ENCODE results near the gene KLHDC9.

DNA sequence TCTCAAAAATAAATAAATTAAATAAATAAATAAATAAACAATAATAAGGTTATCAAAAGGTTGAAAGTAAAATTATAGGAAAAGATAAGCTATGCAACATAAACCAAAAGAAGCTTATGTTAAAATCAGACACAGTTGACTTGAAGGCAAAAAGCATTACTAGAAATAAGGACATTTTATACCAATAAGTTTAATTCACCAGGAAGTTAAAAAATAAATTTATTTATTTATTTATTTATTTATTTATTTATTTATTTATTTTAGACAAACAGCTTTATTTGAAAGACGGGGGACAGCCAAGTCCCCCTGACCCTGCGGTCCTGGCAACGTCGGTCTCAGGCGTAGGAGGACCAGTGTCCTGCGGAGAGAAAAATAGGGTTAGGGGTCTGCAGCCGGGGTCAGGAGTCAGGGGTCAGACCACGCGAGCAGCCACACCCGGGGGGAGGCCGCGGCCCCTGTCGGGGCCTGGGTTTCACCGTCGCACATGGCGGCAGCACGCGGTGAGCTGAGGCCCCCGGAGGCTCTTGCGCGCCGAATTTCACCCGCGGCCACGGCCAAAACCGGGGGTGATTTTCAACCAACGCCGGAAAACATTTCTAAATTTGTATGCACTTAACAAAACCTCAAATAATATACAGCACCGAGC is 42.7 kb downstream of the KLHDC9 start:
- TF ChIP-seq POLR2AphosphoS5 (IDR thresholded peaks at IDR 0.05; ENCODE audit: low read depth, low read length) (no peak), TAF1 (IDR thresholded peaks at IDR 0.05; ENCODE audit: borderline replicate concordance, insufficient read depth, low read length) (no peak), SIN3A (IDR thresholded peaks at IDR 0.05; ENCODE audit: borderline replicate concordance, insufficient read depth, low read length) (no peak)

Measured in PFSK-1 (cell line).